Heart left ventricle (tissue), 16 donors: ENCODE measurements around the gene HEXA. TPM values are rescaled to one million over a fixed set of nuclear protein-coding genes. Genes with fewer than 3 reads are reported as not detected.

Experiments used
- ATAC-seq, 4 donors: fragments of 200-7000 bp; cut with Tn5 transposase; one replicate each; pipeline ENCODE4 v1.9.1; 2020 to 2022; ENCODE audit warnings: moderate library complexity in 4 of 4, mild to moderate bottlenecking in 3 of 4, moderate number of reproducible peaks in 1 of 4
- DNase-seq, 5 donors: peaks; one replicate each; pipeline ENCODE4 v3.0.0-alpha.2; 2020
- H3K27ac ChIP-seq, 12 donors: fragments of 200-600 bp; sonication (generic) in 4 of 12; one replicate each; pipeline versions ENCODE4 v1.5.0 to v1.8.0; 2016 to 2022; ENCODE audit warnings: mild to moderate bottlenecking in 2 of 12
- H3K27me3 ChIP-seq, 9 donors: fragments of 200-600 bp; sonication (generic) in 2 of 9; one replicate each; pipeline versions ENCODE4 v1.5.1 to v1.8.0; 2016 to 2022; ENCODE audit warnings: mild to moderate bottlenecking in 3 of 9
- H3K36me3 ChIP-seq, 9 donors: fragments of 200-600 bp; sonication (generic) in 2 of 9; one replicate each; pipeline versions ENCODE4 v1.5.0 to v1.8.0; 2018 to 2022; ENCODE audit warnings: mild to moderate bottlenecking in 2 of 9
- H3K4me1 ChIP-seq, 12 donors: fragments of 200-600 bp; sonication (generic) in 4 of 12; one replicate each; pipeline versions ENCODE4 v1.5.0 to v1.8.0; 2016 to 2022; ENCODE audit warnings: mild to moderate bottlenecking in 3 of 12
- H3K4me3 ChIP-seq, 12 donors: fragments of 200-600 bp; sonication (generic) in 4 of 12; one replicate each; pipeline versions ENCODE4 v1.5.0 to v1.8.0; 2017 to 2022; ENCODE audit warnings: mild to moderate bottlenecking in 9 of 12, moderate library complexity in 4 of 12
- H3K9me3 ChIP-seq, 12 donors: fragments of 200-600 bp; sonication (generic) in 4 of 12; one replicate each; pipeline versions ENCODE4 v1.5.0 to v1.8.0; 2016 to 2022; ENCODE audit warnings: mild to moderate bottlenecking in 1 of 12
- CTCF ChIP-seq, 12 donors: fragments of 200-600 bp; sonication (generic) in 4 of 12; IDR thresholded peaks; one replicate each; pipeline versions ENCODE4 v1.5.0 to v1.8.0; 2018 to 2022; ENCODE audit warnings: antibody characterized with exemption in 12 of 12, mild to moderate bottlenecking in 5 of 12
- POLR2A ChIP-seq, 2 donors: fragments of 450-650 bp; IDR thresholded peaks; one replicate each; pipeline ENCODE4 v1.6.1; 2017; ENCODE audit warnings: antibody characterized with exemption in 2 of 2, mild to moderate bottlenecking in 2 of 2, moderate library complexity in 2 of 2
- WGBS, 4 donors: extraction: QIAGEN DNeasy Blood & Tissue Kit in 2 of 4; methylation state at CpG; one replicate each; pipeline versions ENCODE4 v1.1.5 to v1.1.7; 2013 to 2018; 5-methylcytosine and 5-hydroxymethylcytosine counted together
- intact Hi-C, 10 donors: fragments of 100-400 bp; cut with DNase I; formaldehyde crosslinking; loops; one replicate each; pipeline versions ENCODE4 v1.11.1 to v1.14.2; 2022
- polyA plus RNA-seq, 2 donors: library from polyadenylated mRNA; stranded (reverse); fragments of 200-250 nt; gene quantifications; one replicate each; pipeline ENCODE4 v1.2.3, GENCODE V29; 2013
- total RNA-seq, 9 donors: library from RNA; depleted of rRNA in 2 of 9; stranded (reverse); fragments of >200 nt in 2 of 9; fragmentation: NEBNext Ultra II Directional in 3 of 9; extraction: Animal tissue kit (Norgen Biotek cat#: 25700) in 3 of 9; gene quantifications; one replicate each; pipeline versions ENCODE4 v1.1.0 to v1.2.4, GENCODE V29; 2016 to 2023
- donor health status: ischemic (EF 13 %, LVEDD 7.1; RV severe dilation, severe dysfunction).
- donor health status: healthy with polysubstance abuse.
- donor health status: DM: no; HTN: yes; CAD: no.
- donor health status: DM: no; HTN: no; CAD: no.
- donor health status: ischemic (EF 25% LVEDD 6.9; RV normal size, moderate dysfunction).
- donor health status: ischemic (EF 25% LVEDD 5.7; RV mildly dilated, moderate dysfunction).
- donor health status: healthy.
- donor health status: DM: yes; HTN: yes; CAD: no.
- donor health status: ischemic (EF 35%, LVEDD 5.7; RV mildly dilated, moderate dysfunction).
- donor health status: nonischemic (EF 11% LVEDD 7.7; RV severe dilation, severe dysfunction).
- donor health status: DM: yes; HTN: yes; CAD: no.
- donor health status: PGD.
- donor health status: ischemic (EF 29% LVEDD 5.4; RV normal size, mild dysfunction).
- donor health status: nonischemic (EF 23%, LVEDD 6.1; RV moderate dilation, normal function).

HEXA gene
- total and polyA plus RNA-seq, 11 donors = 40.8 to 181 (median 71.3) TPM

DNA sequence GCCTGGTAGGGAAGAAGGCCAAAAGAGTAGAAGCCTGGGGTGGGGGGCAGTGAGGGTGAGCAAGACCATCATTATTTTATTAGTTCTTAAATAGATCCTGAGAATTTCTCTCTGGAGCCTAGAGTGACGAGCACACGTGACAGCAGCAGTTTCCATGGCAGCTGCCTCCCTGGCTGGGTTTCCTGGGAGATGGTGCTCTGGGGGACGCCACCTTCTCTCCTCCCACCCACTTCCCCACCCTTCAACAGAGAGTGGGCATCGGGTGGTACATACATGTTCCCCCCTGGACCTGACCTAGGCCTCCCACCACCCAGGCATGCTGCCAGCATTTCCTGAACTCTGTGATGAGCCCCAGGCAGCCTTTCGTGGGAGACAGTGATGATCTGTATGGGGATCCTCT lies 68.8 kb downstream of the HEXA start:
- WGBS, 4 donors = 62 to 76% (median 70%) methylated on average over 5 of the region's 5 CpGs
- DNase-seq = no peak
- no peaks in the 10 kb centered on the region for H3K27me3 ChIP-seq
- intact Hi-C loops = no loop called here
- no peak overlapping the region for H3K4me3 ChIP-seq
- no peak for ATAC-seq
- H3K36me3 ChIP-seq = no peaks in the 10 kb centered on the region
- no peaks in the 10 kb centered on the region for H3K4me1 ChIP-seq
- H3K9me3 ChIP-seq = no peaks in the 10 kb centered on the region
- no peak overlapping the region for H3K27ac ChIP-seq
- TF ChIP-seq POLR2A (IDR thresholded peaks at IDR 0.05) = no peak
- TF ChIP-seq CTCF (IDR thresholded peaks at IDR 0.05) = no peak

- no peak for ATAC-seq
- no peak overlapping the region for H3K4me3 ChIP-seq
- no peaks in the 10 kb centered on the region for H3K27me3 ChIP-seq
- H3K27ac ChIP-seq = no peak overlapping the region
- DNase-seq = no peak
- intact Hi-C loops = no loop called here
- no peaks in the 10 kb centered on the region for H3K9me3 ChIP-seq
- H3K36me3 ChIP-seq = no peaks in the 10 kb centered on the region
- WGBS, 4 donors = 67 to 82% (median 74%) methylated on average over 10 of the region's 10 CpGs
- no peak for TF ChIP-seq CTCF (IDR thresholded peaks at IDR 0.05)
- no peak for TF ChIP-seq POLR2A (IDR thresholded peaks at IDR 0.05)
- H3K4me1 ChIP-seq = no peaks in the 10 kb centered on the region
These were observed 69.5 kb downstream of the HEXA start for GRCh38 chr15:72306211-72306785.

- no peak for ATAC-seq
- no peak for DNase-seq
- WGBS, 4 donors = 84 to 92% (median 91%) methylated on average over 6 to 7 of the region's 7 CpGs
- Histone ChIP-seq H3K36me3 (no peaks in the 10 kb centered on the region), H3K4me1 (no peaks in the 10 kb centered on the region), H3K27me3 (no peaks in the 10 kb centered on the region), H3K4me3 (no peak overlapping the region), H3K9me3 (no peaks in the 10 kb centered on the region), H3K27ac (no peak overlapping the region)
- TF ChIP-seq POLR2A (IDR thresholded peaks at IDR 0.05) (no peak), CTCF (IDR thresholded peaks at IDR 0.05) (no peak)
- intact Hi-C loops = no loop called here
These were observed 71.2 kb downstream of the HEXA start for GRCh38 chr15:72304596-72304995.

DNA sequence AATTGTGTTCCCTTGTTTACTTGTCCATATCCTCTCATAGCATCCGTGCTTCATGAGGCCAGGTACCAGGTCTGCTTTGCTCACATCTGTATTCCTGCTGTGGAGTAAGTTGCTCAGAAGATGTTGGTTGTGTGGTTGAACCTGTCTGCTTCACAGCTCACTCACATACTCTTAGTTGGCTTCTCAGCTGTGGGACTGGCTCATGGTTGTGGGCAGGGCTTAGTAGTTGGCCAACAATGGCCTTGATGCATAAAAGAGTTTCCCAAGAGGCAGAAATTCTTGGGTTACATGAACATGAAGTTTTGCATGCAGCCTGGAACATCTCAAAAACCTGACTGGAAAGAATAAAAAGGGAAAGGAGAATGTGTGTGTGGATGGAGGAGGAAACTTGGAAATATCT lies 72.9 kb downstream of the HEXA start:
- no peak for ATAC-seq
- Histone ChIP-seq H3K4me1 (no peaks in the 10 kb centered on the region), H3K27me3 (no peaks in the 10 kb centered on the region), H3K4me3 (no peak overlapping the region), H3K36me3 (peaks cover 0 to 4% (median 0%) of the 10 kb centered on the region in 9 donors), H3K27ac (no peak overlapping the region), H3K9me3 (no peaks in the 10 kb centered on the region)
- TF ChIP-seq CTCF (IDR thresholded peaks at IDR 0.05) (no peak), POLR2A (IDR thresholded peaks at IDR 0.05) (no peak)
- DNase-seq = no peak
- 55 to 61% (median 57%) methylated on average over 1 of the region's 1 CpG for WGBS, 4 donors
- intact Hi-C loops = no loop called here

Other genes with a start within 250 kb of the HEXA start
- under 1 TPM in 1 of 9 donors, not detected in 8; 0.45 TPM for gene GRAMD2A, start 178.2 kb downstream of the HEXA start, total RNA-seq
- under 1 TPM in 1 of 2 donors, not detected in 1; 0.03 TPM for gene GRAMD2A, start 178.2 kb downstream of the HEXA start, polyA plus RNA-seq
- 1,000 to 10,000 TPM in 4 of 9 donors, 100 to 1,000 TPM in 5; 648 to 1,279 (median 923) TPM for gene PKM, start 144.8 kb downstream of the HEXA start, total RNA-seq
- gene PKM, start 144.8 kb downstream of the HEXA start, polyA plus RNA-seq = 100 to 1,000 TPM; 602 to 887 TPM
- 10 to 100 TPM; 25.6 to 50.3 (median 34.5) TPM for gene PARP6, start 103.5 kb downstream of the HEXA start, total RNA-seq
- 10 to 100 TPM; 28.3 to 52.5 TPM for gene PARP6, start 103.5 kb downstream of the HEXA start, polyA plus RNA-seq
- 1 to 10 TPM in 3 of 9 donors, under 1 TPM in 6; 0.31 to 1.3 (median 0.87) TPM for gene CELF6, start 55.9 kb downstream of the HEXA start, total RNA-seq
- gene CELF6, start 55.9 kb downstream of the HEXA start, polyA plus RNA-seq = 1 to 10 TPM in 1 of 2 donors, under 1 TPM in 1; 0.78 to 1.4 TPM
- not detected for gene TMEM202, start 22.3 kb upstream of the HEXA start, total RNA-seq
- not detected for gene TMEM202, start 22.3 kb upstream of the HEXA start, polyA plus RNA-seq
- 100 to 1,000 TPM in 7 of 9 donors, 10 to 100 TPM in 2; 50.2 to 217 (median 167) TPM for gene ARIH1, start 98.3 kb upstream of the HEXA start, total RNA-seq
- gene ARIH1, start 98.3 kb upstream of the HEXA start, polyA plus RNA-seq = 10 to 100 TPM; 25.3 to 34.9 TPM